Measurements from ENCODE around the gene SS18. TPM values are rescaled to one million over a fixed set of nuclear protein-coding genes. Genes with fewer than 3 reads are reported as not detected.

Gene SS18
- total RNA-seq, 1 experiment from 2014 or later = 52.2 TPM

DNA sequence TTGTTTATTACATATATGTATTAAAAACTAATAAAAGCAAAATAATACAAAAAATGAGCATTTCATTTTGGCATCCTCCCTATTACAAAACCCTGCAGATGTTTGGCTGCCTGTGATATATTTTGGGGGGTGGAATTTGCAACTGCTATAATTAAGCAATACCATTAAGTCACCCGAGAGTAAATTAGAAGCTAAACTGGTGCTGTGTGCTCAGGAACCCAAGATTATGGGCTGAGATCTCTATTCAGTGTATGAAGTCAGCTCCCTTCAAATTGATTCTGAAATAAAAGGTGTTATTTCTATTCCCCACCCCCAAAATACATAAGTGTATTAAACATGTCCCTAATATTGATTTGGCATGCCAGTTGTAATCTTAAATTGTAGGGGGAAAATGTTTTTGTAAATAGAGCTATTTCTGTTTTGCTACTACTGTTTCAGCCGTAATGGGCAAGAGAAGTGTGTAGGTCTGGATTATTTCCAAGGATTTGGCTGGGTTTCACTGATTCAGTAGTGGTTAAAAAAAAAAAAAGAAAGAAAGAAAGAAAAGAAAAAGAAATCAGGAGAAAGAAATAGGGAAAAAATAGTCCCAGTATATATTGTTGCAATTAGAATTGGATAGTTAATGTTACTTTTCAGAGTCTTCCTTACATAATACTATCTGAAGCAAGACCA is 110.9 kb downstream of the SS18 start:
- H3K9me2 ChIP-seq (ENCODE audit: insufficient read depth) = no peaks in the 10 kb centered on the region
- no peaks in the 10 kb centered on the region for H3K4me1 ChIP-seq (replicated peaks; ENCODE audit: insufficient read depth)
- no peaks in the 10 kb centered on the region for H3K36me3 ChIP-seq (ENCODE audit: low read depth)
- H4K20me1 ChIP-seq (ENCODE audit: insufficient read depth) = no peaks in the 10 kb centered on the region
- BruUV-seq (replicated peaks) = no TSS peak
- no peaks in the 10 kb centered on the region for H3K27me3 ChIP-seq (ENCODE audit: insufficient read depth, low read depth)
- TF ChIP-seq EZH2 (IDR thresholded peaks at IDR 0.05; ENCODE audit: low read depth) (no peak), CTCF (conservative IDR thresholded peaks at IDR 0.05) (no peak)
- ChIA-PET CTCF (no interaction called here), POLR2A (ENCODE audit: unreplicated experiment) (no interaction called here)
- no peaks in the 10 kb centered on the region for H3F3A ChIP-seq (ENCODE audit: insufficient read depth, low read depth)
- no peaks in the 10 kb centered on the region for H3K9me3 ChIP-seq (ENCODE audit: insufficient read depth, low read depth)
- no peak overlapping the region for H3K4me3 ChIP-seq
- H2AFZ ChIP-seq = no peak overlapping the region
- intact Hi-C loops (cut with micrococcal nuclease; ENCODE audit: unreplicated experiment) = no loop called here
- H3K4me2 ChIP-seq = no peak overlapping the region
- no peaks in the 10 kb centered on the region for H3K79me2 ChIP-seq (ENCODE audit: low read depth)
- no peak for DNase-seq
- H3K27ac ChIP-seq = no peak overlapping the region

- TF ChIP-seq CTCF (conservative IDR thresholded peaks at IDR 0.05) (no peak), EZH2 (IDR thresholded peaks at IDR 0.05; ENCODE audit: low read depth) (no peak)
- Histone ChIP-seq H3K27ac (no peak overlapping the region), H3K4me2 (no peak overlapping the region), H3K4me3 (no peak overlapping the region), H3K9me2 (ENCODE audit: insufficient read depth) (no peaks in the 10 kb centered on the region), H4K20me1 (ENCODE audit: insufficient read depth) (no peaks in the 10 kb centered on the region), H3K9me3 (ENCODE audit: insufficient read depth, low read depth) (no peaks in the 10 kb centered on the region), H3K79me2 (ENCODE audit: low read depth) (no peaks in the 10 kb centered on the region), H3K4me1 (replicated peaks; ENCODE audit: insufficient read depth) (no peaks in the 10 kb centered on the region), H3K36me3 (ENCODE audit: low read depth) (no peaks in the 10 kb centered on the region), H2AFZ (no peak overlapping the region), H3K27me3 (ENCODE audit: insufficient read depth, low read depth) (no peaks in the 10 kb centered on the region), H3F3A (ENCODE audit: insufficient read depth, low read depth) (no peaks in the 10 kb centered on the region)
- intact Hi-C loops (cut with micrococcal nuclease; ENCODE audit: unreplicated experiment) = no loop called here
- ChIA-PET POLR2A (ENCODE audit: unreplicated experiment) (no interaction called here), CTCF (no interaction called here)
- no TSS peak for BruUV-seq (replicated peaks)
- no peak for DNase-seq
These were observed 113.9 kb downstream of the SS18 start for GRCh38 chr18:25976554-25976953.

DNA sequence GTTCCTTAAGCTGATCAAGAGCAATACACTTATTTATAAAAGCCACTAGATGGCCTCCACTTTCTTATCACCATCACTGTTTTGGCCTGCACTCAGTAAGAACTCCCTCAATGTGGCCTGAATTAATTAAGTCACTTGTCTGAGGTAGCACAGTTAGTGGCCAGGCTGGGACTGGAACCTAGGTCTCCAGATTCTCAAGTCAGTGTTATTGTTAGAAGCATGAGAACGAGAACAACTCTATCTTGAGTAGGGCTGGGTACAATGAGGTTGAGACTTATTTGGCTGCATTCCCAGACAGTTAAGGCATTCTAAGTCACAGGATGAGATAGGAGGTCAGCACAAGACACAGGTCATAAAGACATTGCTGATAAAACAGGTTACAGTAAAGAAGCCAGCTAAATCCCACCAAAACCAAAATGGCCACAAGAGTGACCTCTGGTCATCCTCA is 115.8 kb downstream of the SS18 start:
- H3K4me3 ChIP-seq = no peak overlapping the region
- POLR2A ChIA-PET (ENCODE audit: unreplicated experiment) = no interaction called here
- BruUV-seq (replicated peaks) = no TSS peak
- TF ChIP-seq EZH2 (IDR thresholded peaks at IDR 0.05; ENCODE audit: low read depth) (no peak), CTCF (conservative IDR thresholded peaks at IDR 0.05) (no peak)
- H3K79me2 ChIP-seq (ENCODE audit: low read depth) = no peaks in the 10 kb centered on the region
- no peaks in the 10 kb centered on the region for H3K9me3 ChIP-seq (ENCODE audit: insufficient read depth, low read depth)
- H3K27ac ChIP-seq = no peak overlapping the region
- no peaks in the 10 kb centered on the region for H4K20me1 ChIP-seq (ENCODE audit: insufficient read depth)
- H2AFZ ChIP-seq = no peak overlapping the region
- no peak overlapping the region for H3K4me2 ChIP-seq
- no peaks in the 10 kb centered on the region for H3F3A ChIP-seq (ENCODE audit: insufficient read depth, low read depth)
- CTCF ChIA-PET = no interaction called here
- intact Hi-C loops (cut with micrococcal nuclease; ENCODE audit: unreplicated experiment) = no loop called here
- H3K4me1 ChIP-seq (replicated peaks; ENCODE audit: insufficient read depth) = no peaks in the 10 kb centered on the region
- no peaks in the 10 kb centered on the region for H3K9me2 ChIP-seq (ENCODE audit: insufficient read depth)
- DNase-seq = no peak
- no peaks in the 10 kb centered on the region for H3K27me3 ChIP-seq (ENCODE audit: insufficient read depth, low read depth)
- no peaks in the 10 kb centered on the region for H3K36me3 ChIP-seq (ENCODE audit: low read depth)

Other genes starting within 250 kb of the SS18 start
- not detected in 2 replicates for gene PSMA8, start 43.3 kb upstream of the SS18 start, total RNA-seq (2021)
- gene TAF4B, start 135.8 kb upstream of the SS18 start, total RNA-seq (2021) = 2.3 and 2.8 TPM in 2 replicates

Data from PC-9 (cell line).